ENCODE results near the gene CRMP1.
"Not testable (repeated sequence)": the region's sequence is repeated elsewhere in the genome, so short reads cannot be mapped to it uniquely, and the experiment has no call there.

Gene CRMP1

DNA sequence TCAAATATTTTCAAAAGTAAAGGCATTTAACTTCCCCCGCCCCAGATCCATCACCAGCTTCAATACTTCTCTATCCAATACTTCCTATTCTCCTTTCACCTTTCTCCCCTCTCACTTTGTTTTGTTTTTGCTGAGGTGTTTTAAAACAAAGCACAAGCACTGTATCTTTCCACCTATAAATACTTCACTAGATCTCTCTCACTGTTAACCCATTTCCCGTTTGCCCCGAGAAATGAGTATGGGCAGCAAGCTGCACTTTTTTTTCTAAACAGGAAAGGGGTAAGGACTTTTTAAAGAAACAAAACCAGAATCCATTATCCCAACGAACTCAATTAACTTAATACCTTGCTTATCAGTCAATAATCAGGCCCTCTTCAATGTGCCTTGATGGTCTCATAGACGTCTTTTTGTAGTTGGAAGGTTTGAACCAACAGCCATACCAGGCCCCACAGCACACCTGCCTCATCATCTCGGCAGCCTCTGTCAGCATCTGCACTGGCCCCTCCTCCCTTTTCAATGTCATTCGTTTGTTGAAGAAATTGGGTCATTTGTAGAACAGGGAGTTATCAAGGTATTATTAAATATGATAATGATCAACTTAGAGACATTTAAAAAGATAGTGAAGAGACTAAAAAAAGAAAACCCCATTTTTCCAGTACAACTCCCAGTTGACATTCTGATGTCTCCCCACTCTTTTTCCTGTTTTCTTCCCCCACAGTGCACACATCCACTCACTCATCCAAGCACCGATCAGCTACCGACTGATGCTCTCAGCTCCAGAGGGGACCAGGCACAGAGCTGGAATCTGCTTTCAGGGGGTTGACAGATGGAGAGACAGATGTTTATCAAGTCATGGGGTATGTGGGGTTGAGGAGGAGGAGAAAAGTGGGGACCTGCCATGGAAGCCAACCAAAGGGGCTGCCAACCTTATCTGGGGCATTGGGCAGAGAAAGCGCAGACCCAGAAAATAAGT is 25.8 kb downstream of the CRMP1 start:
- Histone ChIP-seq H3K4me1 (ENCODE audit: insufficient read depth, low read length) (peaks cover 5% of the 10 kb centered on the region), H3K27me3 (ENCODE audit: insufficient read depth, low read length) (no peaks in the 10 kb centered on the region), H3K27ac (ENCODE audit: low read length) (no peak overlapping the region), H3K9ac (ENCODE audit: low read depth, low read length) (no peak overlapping the region), H3K36me3 (ENCODE audit: insufficient read depth, low read depth, low read length) (peaks cover 33% of the 10 kb centered on the region), H3K9me3 (ENCODE audit: insufficient read depth, low read depth, low read length) (no peaks in the 10 kb centered on the region), H3K4me3 (ENCODE audit: low read length) (no peak overlapping the region)

DNA sequence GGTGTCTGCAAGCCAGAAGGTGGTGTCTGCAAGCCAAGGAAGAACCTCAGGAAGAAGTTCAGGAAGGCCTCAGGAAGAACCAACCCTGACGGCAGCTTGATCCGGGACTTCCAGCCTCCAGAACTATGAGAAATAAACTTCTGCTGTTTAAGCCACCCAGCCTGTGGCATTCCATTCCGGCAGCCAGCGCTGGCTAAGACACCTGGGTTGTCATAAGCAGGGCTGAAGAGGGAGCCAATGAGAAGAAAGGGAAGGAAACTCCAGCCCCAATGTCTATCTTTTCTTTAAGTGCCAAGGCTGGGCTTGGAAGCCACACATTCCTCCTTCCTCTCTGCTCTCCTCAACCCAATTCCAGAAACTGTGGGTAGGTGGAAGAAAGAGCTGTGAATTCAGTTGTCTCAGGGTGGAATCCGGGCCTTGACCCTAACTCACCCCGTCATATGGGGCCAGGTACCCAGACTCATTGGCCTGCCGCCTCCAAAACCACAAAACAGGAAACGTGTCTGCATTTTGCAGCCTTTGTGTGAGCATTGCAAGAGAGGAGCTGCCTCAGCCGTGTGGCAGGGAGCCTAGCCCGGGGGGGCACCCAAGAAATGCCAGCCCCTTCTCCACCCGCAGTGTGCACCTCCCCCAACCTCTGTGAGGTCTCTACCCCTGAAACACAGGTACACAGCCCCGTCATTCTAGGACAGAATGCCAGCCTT is 26.8 kb downstream of the CRMP1 start:
- peaks cover 5% of the 10 kb centered on the region for H3K4me1 ChIP-seq (ENCODE audit: insufficient read depth, low read length)
- no peaks in the 10 kb centered on the region for H3K9me3 ChIP-seq (ENCODE audit: insufficient read depth, low read depth, low read length)
- no peak overlapping the region for H3K4me3 ChIP-seq (ENCODE audit: low read length)
- H3K27ac ChIP-seq (ENCODE audit: low read length): no peak overlapping the region
- H3K9ac ChIP-seq (ENCODE audit: low read depth, low read length): no peak overlapping the region
- H3K27me3 ChIP-seq (ENCODE audit: insufficient read depth, low read length): no peaks in the 10 kb centered on the region
- peaks cover 39% of the 10 kb centered on the region for H3K36me3 ChIP-seq (ENCODE audit: insufficient read depth, low read depth, low read length)

DNA sequence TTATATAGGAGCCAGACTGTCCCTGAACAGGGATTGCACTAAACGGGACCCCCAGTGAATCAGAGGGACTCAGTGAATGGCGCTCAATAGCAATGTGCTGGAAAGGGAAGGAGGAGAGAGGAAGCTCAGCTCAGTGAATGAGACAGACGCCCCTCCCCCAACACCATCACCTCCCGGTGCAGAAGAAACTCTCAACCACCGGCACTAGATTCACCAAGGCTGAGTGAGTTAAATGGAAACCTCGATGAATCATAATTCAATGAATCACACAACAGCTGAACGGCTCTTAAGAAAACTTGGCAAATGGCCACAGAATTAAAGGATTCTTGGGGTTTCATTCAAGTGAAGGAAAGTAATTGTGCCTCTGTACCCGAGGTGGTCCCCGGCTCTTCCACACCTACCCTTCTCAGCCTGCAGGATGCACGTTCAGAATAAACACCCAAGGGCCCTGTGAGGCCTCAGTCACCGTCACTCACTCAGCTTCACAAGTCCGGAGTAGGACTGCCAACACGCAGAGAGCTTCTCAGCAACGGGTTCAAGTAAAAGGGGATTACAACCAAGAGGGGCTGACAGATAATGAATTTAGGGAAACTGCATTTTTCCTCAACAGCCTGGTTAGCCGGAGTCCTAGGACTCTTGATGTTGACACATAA is 29.3 kb downstream of the CRMP1 start:
- Histone ChIP-seq H3K27ac (ENCODE audit: low read length) (no peak overlapping the region), H3K9ac (ENCODE audit: low read depth, low read length) (no peak overlapping the region), H3K4me1 (ENCODE audit: insufficient read depth, low read length) (peaks cover 5% of the 10 kb centered on the region), H3K9me3 (ENCODE audit: insufficient read depth, low read depth, low read length) (no peaks in the 10 kb centered on the region), H3K36me3 (ENCODE audit: insufficient read depth, low read depth, low read length) (peaks cover 53% of the 10 kb centered on the region), H3K4me3 (ENCODE audit: low read length) (no peak overlapping the region), H3K27me3 (ENCODE audit: insufficient read depth, low read length) (no peaks in the 10 kb centered on the region)

DNA sequence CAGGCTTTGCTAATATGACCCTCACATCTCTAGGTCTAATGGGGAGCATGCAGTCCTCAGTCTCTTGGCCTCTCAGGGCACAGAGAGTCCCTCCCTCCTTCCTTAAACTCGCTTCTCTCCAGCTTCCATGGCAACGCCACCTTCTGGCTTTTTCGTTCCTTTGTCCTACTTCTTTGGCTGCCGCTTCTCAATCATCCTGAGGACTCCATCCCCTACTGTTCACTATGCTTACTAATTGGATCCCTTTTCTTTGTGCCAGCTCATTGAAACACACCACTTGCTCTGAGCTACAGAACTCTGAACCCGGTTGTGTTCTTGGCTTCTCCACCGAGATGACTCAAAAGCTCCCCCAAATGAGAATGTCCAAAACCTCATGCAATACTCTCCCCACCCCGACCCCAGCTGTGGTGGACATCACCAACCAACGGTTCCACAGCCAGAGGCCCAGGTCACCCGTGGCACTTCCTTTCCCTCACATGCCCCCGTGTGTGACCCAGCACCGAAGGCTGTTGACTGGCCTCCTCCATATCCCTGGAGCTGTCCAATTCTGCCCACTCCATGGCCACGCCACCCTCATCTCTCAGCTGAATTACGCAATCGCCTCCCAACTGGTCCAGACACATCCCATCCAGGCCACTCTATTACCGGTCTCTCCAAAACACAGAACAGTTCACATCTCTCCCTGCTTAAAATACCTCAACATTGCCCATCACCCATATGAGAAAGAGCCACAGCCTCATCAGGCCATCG is 34.7 kb downstream of the CRMP1 start:
- Histone ChIP-seq H3K36me3 (ENCODE audit: insufficient read depth, low read depth, low read length) (peaks cover 73% of the 10 kb centered on the region), H3K27me3 (ENCODE audit: insufficient read depth, low read length) (no peaks in the 10 kb centered on the region), H3K4me1 (ENCODE audit: insufficient read depth, low read length) (peaks cover 1% of the 10 kb centered on the region; the same call in 1 of the 2 replicates), H3K4me3 (ENCODE audit: low read length) (no peak overlapping the region), H3K9ac (ENCODE audit: low read depth, low read length) (no peak overlapping the region), H3K9me3 (ENCODE audit: insufficient read depth, low read depth, low read length) (no peaks in the 10 kb centered on the region), H3K27ac (ENCODE audit: low read length) (no peak overlapping the region)

DNA sequence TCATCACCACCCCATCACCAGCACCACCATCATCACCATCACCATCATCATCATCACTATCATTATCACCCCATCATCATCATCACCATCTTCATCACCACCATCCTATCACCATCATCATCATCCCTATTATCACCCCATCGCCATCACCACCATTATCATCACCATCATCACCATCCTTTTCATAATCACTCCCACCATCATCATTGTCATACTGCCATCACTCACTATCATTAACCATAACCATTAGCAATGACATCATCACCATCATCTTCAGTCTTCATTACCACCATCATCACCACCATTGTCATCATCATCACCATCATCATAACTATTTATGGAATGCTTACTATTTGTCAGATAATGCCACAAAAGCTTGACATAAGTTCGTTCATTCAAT is 35.7 kb downstream of the CRMP1 start:
- Histone ChIP-seq H3K4me3 (ENCODE audit: low read length) (no peak overlapping the region), H3K27me3 (ENCODE audit: insufficient read depth, low read length) (no peaks in the 10 kb centered on the region), H3K9me3 (ENCODE audit: insufficient read depth, low read depth, low read length) (no peaks in the 10 kb centered on the region), H3K36me3 (ENCODE audit: insufficient read depth, low read depth, low read length) (peaks cover 83% of the 10 kb centered on the region), H3K9ac (ENCODE audit: low read depth, low read length) (no peak overlapping the region), H3K4me1 (ENCODE audit: insufficient read depth, low read length) (no peaks in the 10 kb centered on the region), H3K27ac (ENCODE audit: low read length) (no peak overlapping the region)

DNA sequence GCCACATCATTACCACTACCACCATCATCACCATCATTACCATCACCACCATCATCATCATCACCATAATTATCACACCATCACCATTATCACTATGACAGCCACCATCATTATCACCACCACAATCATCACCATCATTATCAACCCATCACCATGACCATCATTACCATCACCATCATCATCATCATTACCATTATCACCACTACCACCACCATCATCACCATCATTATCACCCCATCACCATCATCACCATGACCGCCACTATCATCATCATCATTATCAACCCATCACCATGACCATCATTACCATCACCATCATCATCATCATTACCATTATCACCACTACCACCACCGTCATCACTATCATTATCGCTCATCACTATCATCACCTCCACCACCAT is 36.5 kb downstream of the CRMP1 start:
- not testable (repeated sequence) for H3K4me1 ChIP-seq (ENCODE audit: insufficient read depth, low read length); H3K27me3 ChIP-seq (ENCODE audit: insufficient read depth, low read length); H3K27ac ChIP-seq (ENCODE audit: low read length); H3K9ac ChIP-seq (ENCODE audit: low read depth, low read length); H3K4me3 ChIP-seq (ENCODE audit: low read length); H3K9me3 ChIP-seq (ENCODE audit: insufficient read depth, low read depth, low read length)
- H3K36me3 ChIP-seq (ENCODE audit: insufficient read depth, low read depth, low read length): peaks cover 87% of the 10 kb centered on the region

DNA sequence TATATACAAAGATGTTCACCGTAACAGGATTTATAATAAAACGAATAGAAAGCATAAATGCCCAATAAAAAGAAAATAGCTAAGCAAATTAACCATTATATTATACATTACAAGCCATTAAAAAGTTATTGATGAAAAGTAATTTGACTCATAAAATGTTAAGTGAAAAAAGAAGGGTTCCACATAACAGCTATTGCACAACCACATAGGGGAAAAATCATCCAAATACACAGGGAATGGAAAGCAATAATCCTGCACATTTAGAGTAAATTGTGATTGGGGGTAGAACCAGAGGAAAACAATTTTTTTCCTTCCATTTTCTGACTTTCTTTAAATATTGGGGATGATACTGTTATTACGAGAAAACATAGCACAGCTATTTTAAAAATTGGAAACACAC is 38.0 kb downstream of the CRMP1 start:
- peaks cover 87% of the 10 kb centered on the region for H3K36me3 ChIP-seq (ENCODE audit: insufficient read depth, low read depth, low read length)
- H3K4me1 ChIP-seq (ENCODE audit: insufficient read depth, low read length): no peaks in the 10 kb centered on the region
- no peak overlapping the region for H3K9ac ChIP-seq (ENCODE audit: low read depth, low read length)
- H3K4me3 ChIP-seq (ENCODE audit: low read length): no peak overlapping the region
- no peak overlapping the region for H3K27ac ChIP-seq (ENCODE audit: low read length)
- H3K9me3 ChIP-seq (ENCODE audit: insufficient read depth, low read depth, low read length): no peaks in the 10 kb centered on the region
- no peaks in the 10 kb centered on the region for H3K27me3 ChIP-seq (ENCODE audit: insufficient read depth, low read length)

DNA sequence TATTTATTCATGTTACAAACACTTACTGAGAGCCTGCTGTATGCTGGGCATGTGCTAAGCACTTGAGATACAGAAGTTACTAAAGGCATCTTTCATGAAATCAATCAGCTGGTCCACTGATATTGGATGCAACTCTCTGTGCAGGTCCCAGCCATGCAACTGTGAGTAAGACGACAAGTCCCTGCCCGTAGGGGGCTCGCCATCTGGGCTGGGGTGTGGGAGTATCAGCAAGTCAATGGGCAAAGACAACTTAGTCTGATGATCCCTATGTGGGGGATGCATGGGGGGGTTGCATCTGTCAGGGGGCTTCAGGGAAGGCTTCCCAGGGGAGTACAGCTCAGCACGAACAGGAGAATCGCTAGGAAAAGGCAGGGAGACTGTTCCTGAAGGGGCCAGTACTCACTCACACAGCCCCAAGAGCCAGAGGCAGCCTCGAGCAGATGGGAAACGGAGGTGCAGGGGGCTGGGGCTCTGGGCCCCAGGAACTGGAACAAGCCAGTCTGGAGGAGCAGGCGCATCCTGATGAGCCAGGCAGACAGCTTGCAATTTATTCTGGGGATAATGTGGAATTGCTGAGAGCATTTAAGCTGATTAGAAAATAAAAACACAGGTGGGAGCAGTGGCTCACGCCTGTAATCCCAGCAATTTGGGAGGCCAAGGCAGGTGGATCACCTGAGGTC is 40.2 kb downstream of the CRMP1 start:
- Histone ChIP-seq H3K27me3 (ENCODE audit: insufficient read depth, low read length) (no peaks in the 10 kb centered on the region), H3K36me3 (ENCODE audit: insufficient read depth, low read depth, low read length) (peaks cover 90% of the 10 kb centered on the region), H3K4me1 (ENCODE audit: insufficient read depth, low read length) (no peaks in the 10 kb centered on the region), H3K27ac (ENCODE audit: low read length) (no peak overlapping the region), H3K9ac (ENCODE audit: low read depth, low read length) (no peak overlapping the region), H3K4me3 (ENCODE audit: low read length) (no peak overlapping the region), H3K9me3 (ENCODE audit: insufficient read depth, low read depth, low read length) (no peaks in the 10 kb centered on the region)

DNA sequence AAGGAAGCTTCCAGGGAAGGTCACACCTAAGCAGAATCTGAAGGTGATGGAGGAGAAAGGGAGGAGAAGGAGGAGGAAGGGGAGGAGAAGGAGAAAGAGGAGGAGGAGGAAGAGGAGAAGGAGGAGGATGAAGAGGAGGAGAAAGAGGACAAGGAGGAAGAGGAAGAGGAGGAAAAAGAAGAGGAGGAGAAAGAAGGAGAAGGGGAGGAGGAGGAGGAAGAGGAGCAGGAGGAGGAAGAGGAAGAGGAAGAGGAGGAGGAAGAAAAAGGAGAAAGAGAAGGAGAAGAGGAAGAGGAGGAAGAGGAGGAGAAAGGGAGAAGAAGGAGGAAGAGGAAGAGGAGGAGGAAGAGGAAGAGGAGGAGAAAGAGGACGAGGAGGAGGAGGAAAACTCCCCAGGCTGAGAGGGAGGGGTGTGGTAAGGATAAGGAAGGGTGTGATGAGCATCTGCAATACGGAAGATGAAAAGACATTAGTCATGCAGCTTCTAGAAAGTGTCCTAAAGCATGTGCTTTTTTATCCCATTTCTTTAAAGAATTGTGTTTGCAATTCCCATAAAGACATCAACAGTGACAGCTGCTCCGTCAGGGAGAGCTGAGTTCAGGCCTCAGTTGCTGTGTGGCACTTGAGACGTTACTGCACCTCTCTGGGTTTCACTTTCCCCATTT is 41.1 kb downstream of the CRMP1 start:
- Histone ChIP-seq H3K36me3 (ENCODE audit: insufficient read depth, low read depth, low read length) (peaks cover 90% of the 10 kb centered on the region), H3K9ac (ENCODE audit: low read depth, low read length) (no peak overlapping the region), H3K27ac (ENCODE audit: low read length) (no peak overlapping the region), H3K4me3 (ENCODE audit: low read length) (no peak overlapping the region), H3K27me3 (ENCODE audit: insufficient read depth, low read length) (no peaks in the 10 kb centered on the region), H3K9me3 (ENCODE audit: insufficient read depth, low read depth, low read length) (no peaks in the 10 kb centered on the region), H3K4me1 (ENCODE audit: insufficient read depth, low read length) (no peaks in the 10 kb centered on the region)

DNA sequence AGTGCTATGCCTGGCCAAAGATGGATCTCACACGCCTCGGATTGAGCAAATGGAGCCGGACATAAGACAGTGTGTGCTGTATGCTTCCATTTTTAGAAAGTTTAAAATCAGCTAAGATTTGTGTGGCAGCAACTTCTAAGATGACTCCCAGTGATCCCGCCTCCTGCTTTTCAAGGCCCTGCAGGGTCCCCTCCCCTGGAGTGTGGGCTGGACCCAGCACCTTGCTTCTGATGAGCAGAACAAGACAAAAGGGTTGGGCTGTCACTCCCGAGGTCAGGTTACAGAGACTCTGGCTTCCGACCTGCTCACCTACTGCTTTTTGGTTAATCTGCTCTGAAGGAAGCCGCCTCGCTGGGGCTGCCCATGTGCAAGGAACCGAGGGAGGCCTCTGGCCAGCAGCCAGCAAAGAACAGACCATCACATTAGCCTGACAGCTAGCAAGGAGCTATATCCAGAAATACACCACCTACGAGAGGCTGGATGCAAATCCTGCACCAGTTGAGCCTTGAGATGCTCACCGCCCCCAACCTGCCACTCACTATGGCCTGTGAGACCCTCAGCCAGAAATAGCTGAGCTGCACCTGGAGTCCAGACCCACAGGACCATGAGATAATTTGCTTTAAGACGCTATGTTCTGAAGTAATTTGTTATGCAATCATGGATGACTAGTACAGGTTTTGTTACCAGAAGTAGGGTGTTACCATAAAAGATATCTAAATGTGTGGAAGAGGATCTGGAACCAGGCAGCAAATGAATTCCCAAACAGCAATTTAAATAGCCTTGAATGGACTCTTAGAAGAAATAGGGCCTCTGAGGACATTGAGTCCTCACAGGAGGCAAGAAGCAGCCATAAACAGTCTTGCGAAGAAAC is 47.6 kb downstream of the CRMP1 start:
- H3K4me3 ChIP-seq (ENCODE audit: low read length): no peak overlapping the region
- H3K36me3 ChIP-seq (ENCODE audit: insufficient read depth, low read depth, low read length): peaks cover 83% of the 10 kb centered on the region
- no peaks in the 10 kb centered on the region for H3K27me3 ChIP-seq (ENCODE audit: insufficient read depth, low read length)
- H3K9ac ChIP-seq (ENCODE audit: low read depth, low read length): no peak overlapping the region
- no peaks in the 10 kb centered on the region for H3K9me3 ChIP-seq (ENCODE audit: insufficient read depth, low read depth, low read length)
- H3K4me1 ChIP-seq (ENCODE audit: insufficient read depth, low read length): no peaks in the 10 kb centered on the region
- no peak overlapping the region for H3K27ac ChIP-seq (ENCODE audit: low read length)

All from iPS-20b (cell line).